HG02943 (cell line): ENCODE data around the gene ABR.
"Not testable (repeated sequence)": the region's sequence is repeated elsewhere in the genome, so short reads cannot be mapped to it uniquely, and the experiment has no call there.

ENCODE experiments used
- ATAC-seq: cut with Tn5 transposase; IDR thresholded peaks from one replicate; pipeline ENCODE4 v1.9.1; 2021; ENCODE audit warnings: mild to moderate bottlenecking, low read depth, moderate library complexity; ENCODE audit not compliant: unreplicated experiment

Gene ABR

DNA sequence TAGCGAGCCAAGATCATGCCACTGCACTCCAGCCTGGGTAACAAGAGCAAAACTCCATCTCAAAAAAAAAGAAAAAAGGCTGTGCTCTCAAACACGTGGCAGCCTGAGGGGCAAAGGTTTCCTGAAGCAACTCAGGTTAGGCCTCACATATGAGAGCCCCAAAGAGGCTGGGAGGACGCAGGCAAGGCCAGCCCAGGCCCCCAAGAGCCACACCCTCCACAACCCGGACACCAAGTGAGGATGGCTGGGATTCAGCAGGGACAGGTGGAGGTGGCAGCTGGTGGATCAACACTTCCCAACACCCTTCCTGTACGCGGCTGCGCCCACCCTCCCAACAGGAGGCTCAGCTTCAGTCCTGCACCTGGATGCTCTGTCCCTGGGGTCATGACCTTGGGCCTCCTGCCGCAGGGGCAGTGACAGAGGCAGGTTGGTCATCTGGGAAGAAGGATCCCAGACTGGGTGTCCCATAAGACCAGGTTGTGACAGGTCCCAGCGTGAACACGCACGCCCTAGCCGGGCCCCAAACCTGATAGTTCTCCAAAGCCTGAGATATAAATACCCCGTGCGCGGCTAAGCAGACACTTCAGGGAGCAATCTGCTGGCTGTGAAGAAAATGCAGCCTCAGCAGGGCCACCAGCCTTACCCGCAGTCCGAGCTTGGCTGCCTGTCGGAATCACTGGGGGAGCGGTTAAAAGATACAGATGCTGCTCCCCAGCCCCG, 104.7 kb downstream of the ABR start:
- ATAC-seq, result no peak

GRCh38 chr17:1073963-1074625, 105.7 kb downstream of the ABR start:
- ATAC-seq, result not testable (repeated sequence)

DNA sequence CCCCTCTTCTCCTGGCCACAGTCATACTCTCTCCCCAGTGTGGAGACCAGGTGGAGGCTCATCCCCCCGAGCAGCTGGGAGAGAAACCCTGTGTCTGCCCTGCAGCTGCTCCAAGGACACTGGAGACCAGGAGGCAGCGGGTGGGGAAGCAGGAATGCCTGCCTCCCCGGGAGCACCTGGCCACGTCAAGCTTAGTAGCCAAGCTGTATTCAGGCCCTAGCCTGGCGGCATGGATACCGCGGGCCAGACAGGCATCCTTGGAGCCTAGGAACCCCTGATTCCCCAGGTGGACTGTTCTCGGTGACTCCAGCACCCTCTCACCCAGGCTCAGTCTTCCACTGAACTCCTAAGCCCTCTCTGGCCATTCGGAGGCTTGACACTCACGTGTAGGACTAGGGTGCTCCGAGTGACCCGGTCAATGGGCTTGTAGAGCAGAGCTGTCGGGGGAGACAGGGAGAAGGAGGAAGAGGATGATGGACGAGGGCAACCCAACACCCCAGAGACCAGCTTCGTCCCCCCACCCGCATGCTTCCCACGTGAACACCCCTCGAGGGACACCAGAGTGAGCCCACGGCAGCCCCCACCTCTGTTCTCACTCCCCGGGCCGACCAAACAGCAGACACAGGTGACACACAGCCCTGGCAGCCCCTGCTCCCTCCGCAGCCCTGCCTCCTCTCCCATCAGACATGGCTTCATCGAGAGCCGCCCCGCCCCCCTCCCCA, 106.4 kb downstream of the ABR start:
- no peak for ATAC-seq

GRCh38 chr17:1072551-1072961, 107.2 kb downstream of the ABR start:
- ATAC-seq, result no peak

- ATAC-seq, result no peak
These were observed 108.5 kb downstream of the ABR start for GRCh38 chr17:1071103-1071825.

GRCh38 chr17:1070411-1070810, 109.4 kb downstream of the ABR start:
- ATAC-seq, result no peak

DNA sequence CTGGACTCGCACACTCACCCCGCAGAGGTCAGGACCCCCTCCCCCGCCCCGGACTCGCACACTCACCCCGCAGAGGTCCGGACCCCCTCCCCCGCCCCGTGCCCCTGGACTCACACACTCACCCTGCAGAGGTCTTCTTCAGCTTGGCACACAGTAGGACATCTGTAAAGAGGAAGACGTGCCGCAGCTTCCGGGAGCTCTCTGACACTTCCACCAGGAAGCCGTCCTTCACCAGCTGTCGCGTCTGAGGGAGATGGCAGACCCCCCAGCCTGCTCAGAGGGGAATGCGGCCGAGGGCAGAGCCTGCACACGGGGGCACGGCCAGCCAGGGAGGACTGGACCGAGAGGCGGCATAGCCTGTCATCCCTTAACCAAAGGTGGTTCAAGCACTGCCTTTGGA, 109.9 kb downstream of the ABR start:
- ATAC-seq, result no peak

GRCh38 chr17:1068356-1068755, 111.4 kb downstream of the ABR start:
- no peak for ATAC-seq

GRCh38 chr17:1067282-1067956, 112.4 kb downstream of the ABR start:
- no peak for ATAC-seq

- not testable (repeated sequence) for ATAC-seq
These were observed 114.4 kb downstream of the ABR start for GRCh38 chr17:1065416-1065815.

DNA sequence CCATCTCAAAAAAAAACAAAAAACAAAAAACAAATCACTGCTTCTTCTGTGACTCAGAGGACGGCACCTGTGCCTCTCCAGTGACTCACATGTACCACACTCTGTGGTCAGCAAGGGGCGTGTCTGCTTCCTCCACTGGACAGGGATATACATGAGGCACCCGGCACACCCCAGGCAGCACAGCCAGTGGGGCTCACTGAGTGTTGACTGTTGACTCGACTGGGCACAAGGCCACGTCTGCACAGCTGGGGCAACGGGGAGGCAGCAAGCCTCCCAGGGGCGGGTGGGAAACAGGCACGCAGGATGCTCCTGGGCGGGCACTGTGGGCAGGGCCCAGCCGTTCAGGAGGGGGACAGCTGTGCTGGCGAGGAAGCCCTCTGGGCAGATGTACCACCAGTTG, 118.8 kb downstream of the ABR start:
- ATAC-seq, result no peak

GRCh38 chr17:1059131-1059795, 120.5 kb downstream of the ABR start:
- ATAC-seq, result no peak

- ATAC-seq, result no peak
These were observed 121.2 kb downstream of the ABR start for GRCh38 chr17:1058423-1059130.

DNA sequence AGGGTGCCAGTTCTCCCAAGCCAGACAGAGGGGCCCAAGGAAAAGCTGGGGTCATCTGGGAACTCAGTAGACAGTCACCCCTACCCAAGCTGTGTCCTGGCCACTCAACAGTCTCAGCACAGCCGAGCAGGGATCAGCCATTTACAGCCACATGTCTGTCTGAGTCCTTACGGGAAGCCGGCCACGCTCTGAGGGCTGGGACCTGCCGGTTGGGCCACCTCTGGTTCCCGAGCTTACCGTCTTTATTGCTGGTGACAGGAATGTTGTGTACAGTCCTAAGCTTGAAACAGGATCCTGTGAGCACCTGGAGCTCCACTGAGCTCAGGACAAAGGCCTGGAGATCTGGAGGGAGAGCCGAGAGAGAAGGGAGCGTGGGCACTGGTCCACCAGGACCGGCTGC, 123.0 kb downstream of the ABR start:
- ATAC-seq, result no peak

- no peak for ATAC-seq
These were observed 123.8 kb downstream of the ABR start for GRCh38 chr17:1055751-1056645.

DNA sequence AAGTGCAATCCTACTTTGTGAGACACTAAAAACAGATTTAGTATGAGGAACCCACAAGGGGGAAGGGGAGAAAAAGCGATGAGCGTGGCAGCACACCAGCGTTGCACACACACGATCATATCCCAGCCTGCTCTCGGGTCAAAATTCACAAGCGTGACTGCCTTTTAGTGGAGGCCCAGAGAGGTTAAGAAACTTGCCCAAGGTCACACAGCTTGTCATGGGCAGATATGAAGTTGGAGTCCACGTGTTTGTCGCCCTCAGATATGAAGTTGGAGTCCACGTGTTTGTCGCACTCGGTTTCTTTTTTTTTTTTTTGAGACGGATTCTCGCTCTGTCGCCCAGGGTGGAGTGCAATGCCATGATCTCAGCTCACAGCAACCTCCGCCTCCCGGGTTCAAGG, 124.5 kb downstream of the ABR start:
- no peak for ATAC-seq

GRCh38 chr17:1054656-1055055, 125.1 kb downstream of the ABR start:
- no peak for ATAC-seq

GRCh38 chr17:1053661-1054360, 126.0 kb downstream of the ABR start:
- ATAC-seq, result no peak
